Measurements from ENCODE around the gene ITIH3.

- TF ChIP-seq CTCF (conservative IDR thresholded peaks at IDR 0.05 in 1 of 2, IDR thresholded peaks at IDR 0.05 in 1 of 2; ENCODE audit: extremely low read depth in 1 of 2, insufficient read depth in 1 of 2, low read depth in 1 of 2, low read length in 2 of 2) (no peak), EZH2 (IDR thresholded peaks at IDR 0.05; ENCODE audit: borderline replicate concordance, low read length) (no peak)
Measured at GRCh38 chr3:52787246-52787645, 7.3 kb upstream of the ITIH3 start.
